SK-N-SH (cell line): ENCODE results near the gene ME2. TPM values are rescaled to one million over a fixed set of nuclear protein-coding genes. Genes with fewer than 3 reads are reported as not detected.

ENCODE experiments used
- CTCF ChIA-PET: fragments of 300-600, 350-600 bp; formaldehyde crosslinking; extraction: SDS; loops from one replicate; lab custom pipeline; 2021; lab: Yijun Ruan, JAX
- POLR2A ChIA-PET: fragments of 350-600 bp; sonication (Branson Sonifier 250); formaldehyde crosslinking; extraction: SDS; loops from one replicate; lab custom pipeline; 2020; ENCODE audit warnings: antibody characterized with exemption, inconsistent platforms; lab: Yijun Ruan, JAX
- DNase-seq: peaks from one replicate; pipeline ENCODE4 v3.0.0; 2012
- H2AFZ ChIP-seq: fragments of 200-600 bp; sonication (generic); 2 replicates; pipeline ENCODE4 v1.8.1; 2016; ENCODE audit warnings: antibody characterized with exemption, mild to moderate bottlenecking, low read depth
- H3F3A ChIP-seq: fragments of 200-600 bp; sonication (generic); replicated peaks from 2 replicates; pipeline ENCODE3; 2016; ENCODE audit warnings: antibody characterized with exemption, mild to moderate bottlenecking; ENCODE audit not compliant: insufficient read depth
- H3K27ac ChIP-seq, 2 experiments: fragments of 200-500 bp in 1 of 2; fragments of 200-600 bp in 1 of 2; sonication (Bioruptor generic) in 1 of 2; sonication (generic), shearing (Covaris generic) in 1 of 2; 2 replicates each; pipeline versions ENCODE4 v1.5.1 to v1.6.1; 2014 to 2016; ENCODE audit warnings: low read depth in 2 of 2, inconsistent platforms in 1 of 2, low read length in 1 of 2, mild to moderate bottlenecking in 1 of 2, mixed read lengths in 1 of 2
- H3K27me3 ChIP-seq: fragments of 200-600 bp; sonication (generic), shearing (Covaris generic); 2 replicates; pipeline ENCODE4 v1.6.1; 2016; ENCODE audit warnings: mixed run types; ENCODE audit not compliant: insufficient read depth
- H3K36me3 ChIP-seq, 2 experiments: fragments of 200-500 bp in 1 of 2; fragments of 200-600 bp in 1 of 2; sonication (Bioruptor generic) in 1 of 2; sonication (generic) in 1 of 2; replicated peaks in 1 of 2; 2 replicates each; pipeline versions ENCODE3 to v1.5.1; 2014 to 2016; ENCODE audit warnings: low read length in 1 of 2, mild to moderate bottlenecking in 1 of 2; ENCODE audit not compliant: insufficient read depth in 2 of 2, control insufficient read depth in 1 of 2
- H3K4me1 ChIP-seq, 2 experiments: fragments of 200-500 bp in 1 of 2; fragments of 200-600 bp in 1 of 2; sonication (Bioruptor generic) in 1 of 2; sonication (generic), shearing (Covaris generic) in 1 of 2; 2 replicates each; pipeline versions ENCODE4 v1.5.1 to v1.6.1; 2014 to 2016; ENCODE audit warnings: low read depth in 1 of 2, low read length in 1 of 2, mixed run types in 1 of 2; ENCODE audit not compliant: insufficient read depth in 2 of 2, control insufficient read depth in 1 of 2
- H3K4me2 ChIP-seq: fragments of 200-600 bp; sonication (generic), shearing (Covaris generic); 2 replicates; pipeline ENCODE4 v1.6.1; 2017; ENCODE audit warnings: mixed run types
- H3K4me3 ChIP-seq, 2 experiments: fragments of 200-500 bp in 1 of 2; fragments of 200-600 bp in 1 of 2; sonication (Bioruptor generic) in 1 of 2; sonication (generic), shearing (Covaris generic) in 1 of 2; 2 replicates each; pipeline versions ENCODE4 v1.5.1 to v1.8.1; 2014 to 2016; ENCODE audit warnings: low read depth in 2 of 2, inconsistent platforms in 1 of 2, low read length in 1 of 2, mild to moderate bottlenecking in 1 of 2, mixed read lengths in 1 of 2, moderate library complexity in 1 of 2
- H3K79me2 ChIP-seq: fragments of 200-600 bp; sonication (generic); 2 replicates; pipeline ENCODE4 v1.8.1; 2017; ENCODE audit warnings: mild to moderate bottlenecking; ENCODE audit not compliant: insufficient read depth
- H3K9ac ChIP-seq: fragments of 200-600 bp; sonication (generic); 2 replicates; pipeline ENCODE4 v1.6.1; 2017; ENCODE audit warnings: mixed run types
- H3K9me2 ChIP-seq: fragments of 200-600 bp; sonication (generic); 2 replicates; pipeline ENCODE4 v1.6.1; 2017; ENCODE audit warnings: mixed run types
- H3K9me3 ChIP-seq: fragments of 200-600 bp; sonication (generic); 2 replicates; pipeline ENCODE4 v1.6.1; 2017; ENCODE audit warnings: mixed run types, mild to moderate bottlenecking, moderate library complexity
- H4K20me1 ChIP-seq: fragments of 200-600 bp; sonication (generic); 2 replicates; pipeline ENCODE4 v1.6.1; 2017; ENCODE audit warnings: mild to moderate bottlenecking, mixed run types; ENCODE audit not compliant: insufficient read depth
- CHD2 ChIP-seq: fragments of 150-350 bp; IDR thresholded peaks from 2 replicates; pipeline ENCODE4 v1.6.1; 2018; ENCODE audit warnings: low read length; ENCODE audit not compliant: partially characterized antibody
- FOSL2 ChIP-seq: IDR thresholded peaks from 2 replicates; pipeline ENCODE4 v1.4.0; 2012; ENCODE audit warnings: low read depth, mild to moderate bottlenecking, moderate library complexity, borderline replicate concordance
- FOXJ3 ChIP-seq: sonication (generic); formaldehyde crosslinking; IDR thresholded peaks from 2 replicates; pipeline ENCODE4 v1.5.1; 2020; ENCODE audit warnings: mild to moderate bottlenecking, missing genetic modification reagents
- FOXM1 ChIP-seq: IDR thresholded peaks from 2 replicates; pipeline ENCODE4 v1.4.0; 2012; ENCODE audit warnings: low read depth, mild to moderate bottlenecking
- GABPA ChIP-seq: IDR thresholded peaks from 2 replicates; pipeline ENCODE4 v1.4.0; 2012; ENCODE audit warnings: low read depth, mild to moderate bottlenecking
- GATA2 ChIP-seq: sonication (generic); formaldehyde crosslinking; IDR thresholded peaks from 2 replicates; pipeline ENCODE4 v1.5.0; 2020; ENCODE audit warnings: mild to moderate bottlenecking, missing genetic modification reagents
- MEF2A ChIP-seq: IDR thresholded peaks from 2 replicates; pipeline ENCODE4 v1.4.0; 2012; ENCODE audit warnings: low read depth, borderline replicate concordance
- MXI1 ChIP-seq: IDR thresholded peaks from 2 replicates; pipeline ENCODE4 v1.6.1; 2012; ENCODE audit warnings: mild to moderate bottlenecking, low read depth, low read length, improper control_type of control experiment
- NFIC ChIP-seq: IDR thresholded peaks from 2 replicates; pipeline ENCODE4 v1.4.0; 2012; ENCODE audit warnings: borderline replicate concordance
- POLR2AphosphoS5 ChIP-seq: IDR thresholded peaks from 2 replicates; pipeline ENCODE4 v1.6.1; 2012; ENCODE audit warnings: low read depth, low read length
- RXRA ChIP-seq: IDR thresholded peaks from 2 replicates; pipeline ENCODE4 v1.4.0; 2012; ENCODE audit warnings: low read depth, mild to moderate bottlenecking, borderline replicate concordance
- SIN3A ChIP-seq: IDR thresholded peaks from 2 replicates; pipeline ENCODE4 v1.6.1; 2012; ENCODE audit warnings: low read depth, mild to moderate bottlenecking, low read length, moderate library complexity, borderline replicate concordance
- TAF1 ChIP-seq: IDR thresholded peaks from 2 replicates; pipeline ENCODE4 v1.6.1; 2012; ENCODE audit warnings: low read depth, mild to moderate bottlenecking, low read length, moderate library complexity, borderline replicate concordance
- TCF12 ChIP-seq: IDR thresholded peaks from 2 replicates; pipeline ENCODE4 v1.4.0; 2012
- TEAD4 ChIP-seq: IDR thresholded peaks from 2 replicates; pipeline ENCODE4 v1.4.0; 2012; ENCODE audit warnings: mild to moderate bottlenecking, borderline replicate concordance; ENCODE audit not compliant: insufficient read depth
- WGBS: methylation state at CpG from one replicate; pipeline ENCODE4 v1.1.6; 2017; ENCODE audit warnings: low lambda C conversion rate; 5-methylcytosine and 5-hydroxymethylcytosine counted together
- polyA plus RNA-seq, 3 experiments: library from polyadenylated mRNA; depleted of rRNA; stranded (reverse); fragments of >200 nt; gene quantifications; 2 replicates each; pipeline ENCODE4 v1.2.3, GENCODE V29; 2012
- TF ChIP-seq, protein P1 (sequence below): fragments of 150-350 bp; IDR thresholded peaks from 2 replicates; pipeline ENCODE4 v1.6.1; 2016; ENCODE audit warnings: mild to moderate bottlenecking, low read depth, low read length
- TF ChIP-seq, protein P2 (sequence below): fragments of 150-350 bp; IDR thresholded peaks from 2 replicates; pipeline ENCODE4 v1.6.1; 2017; ENCODE audit warnings: antibody characterized with exemption, low read length, low read depth, borderline replicate concordance
- TF ChIP-seq, protein P3 (sequence below): fragments of 200-600 bp; sonication (generic); IDR thresholded peaks from 2 replicates; pipeline ENCODE4 v1.6.1; 2017; ENCODE audit warnings: antibody characterized with exemption, mild to moderate bottlenecking, moderate library complexity
- TF ChIP-seq, protein P4 (sequence below): IDR thresholded peaks from 2 replicates; pipeline ENCODE4 v1.4.0; 2012; ENCODE audit warnings: low read depth
- TF ChIP-seq, protein P5 (sequence below): IDR thresholded peaks from 2 replicates; pipeline ENCODE4 v1.4.0; 2012; ENCODE audit warnings: low read depth, borderline replicate concordance
- TF ChIP-seq, protein P6 (sequence below): IDR thresholded peaks from 2 replicates; pipeline ENCODE4 v1.4.0; 2012; ENCODE audit warnings: low read depth, borderline replicate concordance

The ME2 gene
- polyA plus RNA-seq, 1 of the 3 experiments (the other 2 are of a cell fraction) = 35.1 TPM

DNA sequence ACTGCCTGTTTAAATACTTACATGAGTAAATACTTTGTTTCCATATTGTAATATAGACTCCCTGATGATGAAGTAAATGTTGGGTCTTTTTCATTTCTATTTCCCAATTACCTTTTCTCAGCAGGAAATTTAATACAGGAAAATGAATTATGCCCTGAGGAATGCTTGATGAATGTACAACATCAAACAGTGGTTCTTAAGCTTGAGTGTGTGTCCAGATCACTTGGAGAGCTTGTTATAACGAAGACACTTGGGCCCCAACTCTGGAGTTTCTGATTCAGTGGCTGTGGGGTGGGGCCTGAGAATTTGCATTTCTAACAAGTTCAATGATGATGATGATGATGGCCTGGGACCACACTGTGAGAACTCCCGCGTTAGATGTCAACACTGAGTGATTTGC lies 7.1 kb upstream of the ME2 start (continued):
- TF ChIP-seq, protein P1, sequence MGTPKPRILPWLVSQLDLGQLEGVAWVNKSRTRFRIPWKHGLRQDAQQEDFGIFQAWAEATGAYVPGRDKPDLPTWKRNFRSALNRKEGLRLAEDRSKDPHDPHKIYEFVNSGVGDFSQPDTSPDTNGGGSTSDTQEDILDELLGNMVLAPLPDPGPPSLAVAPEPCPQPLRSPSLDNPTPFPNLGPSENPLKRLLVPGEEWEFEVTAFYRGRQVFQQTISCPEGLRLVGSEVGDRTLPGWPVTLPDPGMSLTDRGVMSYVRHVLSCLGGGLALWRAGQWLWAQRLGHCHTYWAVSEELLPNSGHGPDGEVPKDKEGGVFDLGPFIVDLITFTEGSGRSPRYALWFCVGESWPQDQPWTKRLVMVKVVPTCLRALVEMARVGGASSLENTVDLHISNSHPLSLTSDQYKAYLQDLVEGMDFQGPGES = no peak
- TF ChIP-seq TAF1 (no peak), TCF12 (no peak), TEAD4 (no peak), FOXM1 (no peak), MEF2A (no peak), FOSL2 (no peak)
- TF ChIP-seq, protein P2, sequence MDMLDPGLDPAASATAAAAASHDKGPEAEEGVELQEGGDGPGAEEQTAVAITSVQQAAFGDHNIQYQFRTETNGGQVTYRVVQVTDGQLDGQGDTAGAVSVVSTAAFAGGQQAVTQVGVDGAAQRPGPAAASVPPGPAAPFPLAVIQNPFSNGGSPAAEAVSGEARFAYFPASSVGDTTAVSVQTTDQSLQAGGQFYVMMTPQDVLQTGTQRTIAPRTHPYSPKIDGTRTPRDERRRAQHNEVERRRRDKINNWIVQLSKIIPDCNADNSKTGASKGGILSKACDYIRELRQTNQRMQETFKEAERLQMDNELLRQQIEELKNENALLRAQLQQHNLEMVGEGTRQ = no peak

DNA sequence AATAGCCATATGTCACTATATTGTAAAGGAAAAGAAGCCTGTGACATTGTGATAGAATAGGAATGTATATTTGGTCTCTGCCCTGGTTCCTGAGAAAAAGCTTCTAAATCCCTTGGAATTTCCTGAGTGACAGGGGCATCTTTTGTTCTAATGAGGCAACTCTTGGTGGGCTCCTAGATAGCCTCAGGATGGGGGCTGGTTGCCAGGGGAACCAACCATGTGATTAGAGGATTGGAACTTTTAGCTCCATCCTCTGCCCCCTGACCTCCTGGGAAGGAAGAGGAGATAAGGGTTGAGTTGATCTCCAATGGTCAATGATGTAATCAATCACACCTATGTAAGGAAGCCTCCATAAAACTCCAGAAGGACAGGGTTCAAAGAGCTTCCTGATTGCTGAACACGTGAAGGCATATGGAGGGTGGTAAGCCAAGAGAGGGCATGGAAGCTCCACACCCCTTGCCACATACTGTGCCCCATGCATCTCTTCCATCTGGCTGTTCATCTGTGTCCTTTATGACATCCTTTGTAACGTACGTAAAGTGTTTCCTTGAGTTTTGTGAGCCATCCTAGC lies 2.9 kb upstream of the ME2 start:
- Histone ChIP-seq H3K4me3 (no peak overlapping the region), H3F3A (peaks cover 6% of the 10 kb centered on the region), H3K4me2 (no peak overlapping the region), H3K27ac (no peak overlapping the region), H3K4me1 (peaks cover 3 to 4% of the 10 kb centered on the region in 2 experiments; a peak in 2 of 4 replicates), H3K79me2 (peaks cover 17% of the 10 kb centered on the region), H4K20me1 (0 out of 2 replicates have a peak, but pooled peaks cover 3% of the 10 kb centered on the region), H2AFZ (no peak overlapping the region), H3K9me3 (no peaks in the 10 kb centered on the region), H3K9ac (no peak overlapping the region), H3K36me3 (no peaks in the 10 kb centered on the region), H3K9me2 (no peaks in the 10 kb centered on the region), H3K27me3 (no peaks in the 10 kb centered on the region)
- ChIA-PET POLR2A (no interaction called here), CTCF (no interaction called here)
- DNase-seq = no peak
- 100% methylated on average over 2 of the region's 3 CpGs for WGBS
- TF ChIP-seq POLR2AphosphoS5 (no peak), NFIC (no peak), TCF12 (no peak), TEAD4 (no peak), FOXJ3 (no peak), CHD2 (no peak), RXRA (no peak), MXI1 (no peak), GATA2 (CRISPR knock-in tag) (no peak), GABPA (no peak), SIN3A (no peak)
- TF ChIP-seq, protein P3, sequence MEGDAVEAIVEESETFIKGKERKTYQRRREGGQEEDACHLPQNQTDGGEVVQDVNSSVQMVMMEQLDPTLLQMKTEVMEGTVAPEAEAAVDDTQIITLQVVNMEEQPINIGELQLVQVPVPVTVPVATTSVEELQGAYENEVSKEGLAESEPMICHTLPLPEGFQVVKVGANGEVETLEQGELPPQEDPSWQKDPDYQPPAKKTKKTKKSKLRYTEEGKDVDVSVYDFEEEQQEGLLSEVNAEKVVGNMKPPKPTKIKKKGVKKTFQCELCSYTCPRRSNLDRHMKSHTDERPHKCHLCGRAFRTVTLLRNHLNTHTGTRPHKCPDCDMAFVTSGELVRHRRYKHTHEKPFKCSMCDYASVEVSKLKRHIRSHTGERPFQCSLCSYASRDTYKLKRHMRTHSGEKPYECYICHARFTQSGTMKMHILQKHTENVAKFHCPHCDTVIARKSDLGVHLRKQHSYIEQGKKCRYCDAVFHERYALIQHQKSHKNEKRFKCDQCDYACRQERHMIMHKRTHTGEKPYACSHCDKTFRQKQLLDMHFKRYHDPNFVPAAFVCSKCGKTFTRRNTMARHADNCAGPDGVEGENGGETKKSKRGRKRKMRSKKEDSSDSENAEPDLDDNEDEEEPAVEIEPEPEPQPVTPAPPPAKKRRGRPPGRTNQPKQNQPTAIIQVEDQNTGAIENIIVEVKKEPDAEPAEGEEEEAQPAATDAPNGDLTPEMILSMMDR = no peak
- TF ChIP-seq, protein P2 = no peak
- TF ChIP-seq, protein P4, sequence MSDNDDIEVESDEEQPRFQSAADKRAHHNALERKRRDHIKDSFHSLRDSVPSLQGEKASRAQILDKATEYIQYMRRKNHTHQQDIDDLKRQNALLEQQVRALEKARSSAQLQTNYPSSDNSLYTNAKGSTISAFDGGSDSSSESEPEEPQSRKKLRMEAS = no peak
- TF ChIP-seq, protein P5, sequence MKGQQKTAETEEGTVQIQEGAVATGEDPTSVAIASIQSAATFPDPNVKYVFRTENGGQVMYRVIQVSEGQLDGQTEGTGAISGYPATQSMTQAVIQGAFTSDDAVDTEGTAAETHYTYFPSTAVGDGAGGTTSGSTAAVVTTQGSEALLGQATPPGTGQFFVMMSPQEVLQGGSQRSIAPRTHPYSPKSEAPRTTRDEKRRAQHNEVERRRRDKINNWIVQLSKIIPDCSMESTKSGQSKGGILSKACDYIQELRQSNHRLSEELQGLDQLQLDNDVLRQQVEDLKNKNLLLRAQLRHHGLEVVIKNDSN = no peak
- TF ChIP-seq, protein P6, sequence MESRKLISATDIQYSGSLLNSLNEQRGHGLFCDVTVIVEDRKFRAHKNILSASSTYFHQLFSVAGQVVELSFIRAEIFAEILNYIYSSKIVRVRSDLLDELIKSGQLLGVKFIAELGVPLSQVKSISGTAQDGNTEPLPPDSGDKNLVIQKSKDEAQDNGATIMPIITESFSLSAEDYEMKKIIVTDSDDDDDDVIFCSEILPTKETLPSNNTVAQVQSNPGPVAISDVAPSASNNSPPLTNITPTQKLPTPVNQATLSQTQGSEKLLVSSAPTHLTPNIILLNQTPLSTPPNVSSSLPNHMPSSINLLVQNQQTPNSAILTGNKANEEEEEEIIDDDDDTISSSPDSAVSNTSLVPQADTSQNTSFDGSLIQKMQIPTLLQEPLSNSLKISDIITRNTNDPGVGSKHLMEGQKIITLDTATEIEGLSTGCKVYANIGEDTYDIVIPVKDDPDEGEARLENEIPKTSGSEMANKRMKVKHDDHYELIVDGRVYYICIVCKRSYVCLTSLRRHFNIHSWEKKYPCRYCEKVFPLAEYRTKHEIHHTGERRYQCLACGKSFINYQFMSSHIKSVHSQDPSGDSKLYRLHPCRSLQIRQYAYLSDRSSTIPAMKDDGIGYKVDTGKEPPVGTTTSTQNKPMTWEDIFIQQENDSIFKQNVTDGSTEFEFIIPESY = no peak
